Fibroblast of skin of back (primary cell): ENCODE measurements around the gene PRRC2B.

Experiments used
- DNase-seq: peaks from one replicate; pipeline ENCODE4 v3.0.0-alpha.2; 2013

The PRRC2B gene

DNA sequence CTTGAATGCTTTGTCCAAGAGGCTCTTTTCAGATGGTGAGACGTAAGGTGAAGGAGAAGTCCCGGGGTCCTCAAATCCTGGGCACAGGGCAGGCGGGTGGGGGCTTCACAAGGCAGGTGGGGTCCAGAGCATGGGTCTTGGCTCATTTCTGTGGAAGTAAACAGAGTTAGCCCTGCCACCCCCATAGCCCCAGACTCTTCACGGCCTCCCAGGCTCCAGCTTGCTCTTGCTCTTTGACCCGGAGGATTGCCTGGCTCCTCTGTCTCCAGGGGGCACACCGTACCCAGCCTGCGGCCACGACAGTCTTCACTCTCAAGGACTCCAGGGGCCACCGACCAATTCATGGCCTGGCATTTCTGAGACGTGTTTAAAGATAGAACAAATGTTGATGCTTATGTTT, 80.0 kb downstream of the PRRC2B start:
- DNase-seq: no peak

DNA sequence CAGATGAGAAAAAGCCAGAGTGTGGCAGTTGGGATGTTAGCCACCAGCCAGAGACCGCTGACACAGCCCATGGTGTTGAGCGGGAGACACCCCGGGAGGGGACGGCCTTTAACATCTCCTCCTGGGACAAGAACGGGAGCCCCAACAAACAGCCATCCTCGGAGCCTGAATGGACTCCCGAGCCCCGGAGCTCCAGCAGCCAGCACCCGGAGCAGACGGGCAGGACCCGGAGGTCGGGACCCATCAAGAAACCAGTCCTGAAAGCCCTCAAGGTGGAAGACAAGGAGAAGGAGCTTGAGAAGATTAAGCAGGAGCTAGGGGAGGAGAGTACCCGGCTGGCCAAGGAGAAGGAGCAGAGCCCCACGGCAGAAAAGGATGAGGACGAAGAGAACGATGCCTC, 80.8 kb downstream of the PRRC2B start:
- DNase-seq: no peak

DNA sequence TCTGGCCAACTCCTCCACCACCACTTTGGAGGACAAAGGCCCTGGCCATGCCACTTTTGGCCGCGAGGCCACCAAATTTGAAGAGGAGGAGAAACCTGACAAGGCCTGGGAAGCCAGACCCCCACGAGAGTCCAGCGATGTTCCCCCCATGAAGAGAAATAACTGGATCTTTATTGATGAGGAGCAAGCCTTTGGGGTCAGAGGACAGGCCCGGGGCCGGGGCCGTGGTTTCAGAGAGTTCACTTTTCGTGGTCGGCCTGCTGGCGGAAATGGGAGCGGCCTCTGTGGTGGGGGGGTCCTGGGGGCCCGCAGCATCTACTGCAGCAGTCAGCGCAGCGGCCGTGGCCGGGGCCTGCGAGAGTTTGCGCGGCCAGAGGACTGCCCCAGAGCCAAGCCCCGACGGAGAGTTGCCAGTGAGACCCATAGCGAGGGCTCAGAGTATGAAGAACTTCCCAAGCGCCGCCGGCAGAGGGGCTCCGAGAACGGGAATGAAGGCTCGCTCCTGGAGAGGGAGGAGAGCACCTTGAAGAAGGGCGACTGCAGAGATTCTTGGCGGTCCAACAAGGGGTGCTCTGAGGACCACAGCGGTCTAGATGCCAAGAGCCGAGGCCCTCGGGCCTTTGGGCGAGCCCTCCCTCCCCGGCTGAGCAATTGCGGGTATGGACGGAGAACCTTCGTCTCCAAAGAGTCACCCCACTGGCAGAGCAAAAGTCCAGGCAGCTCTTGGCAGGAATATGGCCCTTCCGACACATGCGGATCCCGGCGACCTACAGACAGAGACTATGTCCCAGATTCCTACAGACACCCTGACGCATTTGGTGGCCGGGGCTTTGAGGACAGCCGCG, 81.4 kb downstream of the PRRC2B start:
- no peak for DNase-seq

DNA sequence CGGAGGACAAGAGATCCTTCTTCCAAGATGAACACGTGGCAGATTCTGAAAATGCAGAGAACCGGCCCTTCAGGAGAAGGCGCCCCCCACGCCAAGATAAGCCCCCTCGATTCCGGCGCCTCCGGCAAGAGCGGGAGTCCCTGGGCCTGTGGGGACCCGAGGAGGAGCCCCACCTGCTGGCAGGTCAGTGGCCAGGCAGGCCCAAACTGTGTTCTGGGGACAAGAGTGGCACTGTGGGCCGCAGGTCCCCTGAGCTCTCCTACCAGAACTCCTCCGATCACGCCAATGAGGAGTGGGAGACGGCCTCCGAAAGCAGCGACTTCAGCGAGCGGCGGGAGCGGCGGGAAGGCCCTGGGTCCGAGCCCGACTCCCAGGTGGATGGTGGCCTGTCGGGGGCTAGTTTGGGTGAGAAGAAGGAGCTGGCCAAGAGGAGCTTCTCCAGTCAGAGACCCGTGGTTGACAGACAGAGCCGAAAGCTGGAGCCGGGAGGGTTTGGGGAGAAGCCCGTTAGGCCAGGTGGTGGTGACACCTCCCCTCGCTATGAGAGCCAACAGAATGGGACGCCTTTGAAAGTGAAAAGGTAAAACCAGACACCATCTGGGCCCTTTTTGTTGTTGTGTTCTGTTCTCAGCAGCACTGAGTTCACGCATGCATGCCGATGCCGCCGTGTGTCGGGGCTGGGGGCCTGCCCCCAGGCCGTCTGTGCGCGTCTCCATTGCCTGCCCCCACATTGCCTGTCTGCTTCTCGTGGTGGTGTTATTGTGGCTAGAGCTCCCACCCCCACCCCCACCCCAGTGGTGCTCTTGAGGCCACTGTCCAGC, 82.3 kb downstream of the PRRC2B start:
- no peak for DNase-seq

DNA sequence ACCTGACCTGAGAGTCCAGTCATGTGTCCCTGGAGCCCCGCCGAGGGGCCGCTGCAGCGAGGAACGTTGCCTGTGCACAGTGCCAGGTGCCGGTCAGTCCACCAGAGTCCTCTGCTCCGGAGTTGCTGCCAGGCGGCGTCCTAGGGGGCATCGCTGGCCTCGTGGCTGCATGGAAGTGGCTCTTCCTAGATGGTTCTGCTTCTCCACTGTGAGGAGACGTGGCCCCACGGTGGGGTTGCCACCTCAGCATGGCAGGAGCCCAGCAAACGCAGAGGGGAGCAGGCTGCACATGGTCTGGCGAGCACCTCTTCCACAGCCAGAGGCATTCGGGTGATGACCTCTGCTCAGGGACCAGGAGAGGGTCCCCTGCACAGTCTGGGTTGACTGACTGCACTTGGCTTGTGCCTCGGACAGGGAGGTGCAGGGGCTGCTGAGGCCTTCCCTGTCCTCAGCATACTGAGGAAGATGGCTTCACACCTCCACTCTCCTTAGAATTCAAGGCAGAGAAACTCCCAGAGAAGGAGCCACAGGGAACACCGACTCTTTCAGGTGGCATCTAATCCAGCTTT, 83.0 kb downstream of the PRRC2B start:
- DNase-seq: no peak

DNA sequence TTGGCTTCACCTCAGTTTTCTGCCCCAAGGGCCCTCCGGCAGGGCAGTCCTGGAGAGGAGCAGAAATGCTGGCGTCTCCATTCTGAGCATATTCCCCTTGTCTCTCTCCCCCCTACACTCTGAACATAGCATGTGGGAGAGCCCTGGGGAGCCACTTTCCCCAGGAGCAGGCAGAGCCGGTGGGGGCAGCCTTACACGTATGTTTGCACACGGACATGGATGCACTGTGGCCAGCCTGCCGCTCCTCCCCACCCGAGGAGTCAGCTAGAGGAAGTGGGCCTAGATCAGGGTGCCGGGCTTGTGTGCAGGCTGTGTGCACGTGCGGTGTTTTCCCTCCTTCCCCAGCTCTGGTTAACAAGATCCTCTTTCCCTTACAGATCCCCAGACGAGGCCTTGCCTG, 83.5 kb downstream of the PRRC2B start:
- DNase-seq: no peak

DNA sequence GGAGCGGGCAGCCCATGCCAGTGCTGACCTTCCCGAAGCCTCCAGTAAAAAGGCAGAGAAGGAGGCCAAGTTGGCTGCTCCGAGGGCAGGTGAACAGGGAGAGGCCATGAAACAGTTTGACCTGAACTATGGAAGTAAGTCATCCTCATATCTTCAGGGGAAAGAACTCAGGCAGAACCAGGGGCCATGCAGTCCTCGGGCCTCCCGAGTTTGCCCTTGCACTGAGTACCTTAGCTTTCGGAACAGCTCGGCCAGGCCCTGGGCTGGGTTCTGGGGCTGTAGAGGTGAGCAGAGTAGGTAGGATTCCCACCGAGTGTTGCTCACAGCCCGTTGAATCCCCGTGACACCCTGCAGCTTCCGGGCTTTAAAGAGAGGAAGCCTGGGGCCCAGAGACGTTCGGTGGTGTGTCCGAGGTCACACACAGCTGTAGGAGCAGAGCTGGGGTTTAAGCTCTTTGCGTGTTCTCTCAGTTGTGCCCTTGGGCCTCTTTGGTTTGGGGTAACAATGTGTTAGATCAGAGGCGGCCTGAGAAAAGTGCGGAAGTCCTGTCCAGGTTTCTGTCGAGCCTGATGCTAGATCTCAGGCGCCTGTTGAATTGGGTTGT, 84.0 kb downstream of the PRRC2B start:
- no peak for DNase-seq

DNA sequence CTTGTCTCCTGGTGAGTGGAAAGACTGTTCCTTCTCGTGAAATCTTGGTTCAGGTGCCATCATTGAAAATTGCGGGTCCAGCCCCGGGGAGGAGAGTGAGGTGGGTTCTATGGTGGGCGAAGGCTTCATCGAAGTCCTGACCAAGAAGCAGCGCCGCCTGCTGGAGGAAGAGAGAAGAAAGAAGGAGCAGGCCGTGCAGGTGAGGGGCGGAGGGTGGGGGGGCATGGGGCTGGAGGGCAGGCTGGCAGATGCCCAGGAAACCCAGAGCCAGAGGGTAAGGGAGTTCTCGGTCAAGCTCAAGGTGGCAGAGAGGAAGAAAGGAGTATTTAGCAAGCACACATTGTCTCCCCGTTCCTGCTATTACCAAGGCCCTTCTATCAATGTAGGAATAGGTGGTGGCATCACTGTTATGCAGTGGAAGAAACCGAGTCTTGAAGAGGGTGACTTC, 84.6 kb downstream of the PRRC2B start:
- peak; percentile 31 for DNase-seq

DNA sequence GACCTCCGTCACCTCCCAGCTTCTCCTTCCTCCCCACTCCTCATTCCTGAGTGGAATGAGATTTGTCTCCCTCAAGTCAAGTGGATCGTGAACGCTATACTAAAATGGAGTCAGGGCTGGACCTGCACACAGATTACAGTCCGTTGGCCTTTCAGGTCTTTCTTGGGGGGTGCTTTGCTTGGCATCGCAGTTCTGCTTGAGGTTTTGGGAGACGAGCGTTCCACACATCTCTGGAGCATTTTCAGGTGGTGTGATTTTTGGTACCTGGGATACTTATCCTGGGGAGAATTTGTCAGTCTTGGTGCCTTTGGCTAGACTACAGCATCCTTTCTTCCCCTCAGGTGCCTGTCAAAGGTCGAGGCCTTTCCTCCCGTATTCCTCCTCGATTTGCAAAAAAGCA, 85.0 kb downstream of the PRRC2B start:
- no peak for DNase-seq

DNA sequence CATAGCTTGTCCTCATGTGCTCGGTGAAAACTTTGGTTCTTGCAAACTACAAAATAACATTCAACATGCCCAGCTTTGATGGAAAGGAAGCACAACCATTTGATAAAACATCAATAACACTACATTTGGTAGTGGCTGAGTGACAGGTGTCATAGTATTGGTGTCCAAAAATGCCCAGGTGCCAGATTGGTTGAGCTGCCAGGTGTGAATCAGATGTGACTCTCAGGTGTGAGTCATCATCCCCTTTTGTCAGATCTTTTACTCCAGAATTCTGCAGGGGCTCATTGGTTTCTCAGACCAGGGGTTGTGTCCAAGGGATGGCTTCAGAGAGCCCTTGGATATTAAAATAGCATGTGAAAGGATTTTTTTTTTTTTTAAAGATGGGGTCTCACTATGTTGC, 86.4 kb downstream of the PRRC2B start:
- DNase-seq: no peak

DNA sequence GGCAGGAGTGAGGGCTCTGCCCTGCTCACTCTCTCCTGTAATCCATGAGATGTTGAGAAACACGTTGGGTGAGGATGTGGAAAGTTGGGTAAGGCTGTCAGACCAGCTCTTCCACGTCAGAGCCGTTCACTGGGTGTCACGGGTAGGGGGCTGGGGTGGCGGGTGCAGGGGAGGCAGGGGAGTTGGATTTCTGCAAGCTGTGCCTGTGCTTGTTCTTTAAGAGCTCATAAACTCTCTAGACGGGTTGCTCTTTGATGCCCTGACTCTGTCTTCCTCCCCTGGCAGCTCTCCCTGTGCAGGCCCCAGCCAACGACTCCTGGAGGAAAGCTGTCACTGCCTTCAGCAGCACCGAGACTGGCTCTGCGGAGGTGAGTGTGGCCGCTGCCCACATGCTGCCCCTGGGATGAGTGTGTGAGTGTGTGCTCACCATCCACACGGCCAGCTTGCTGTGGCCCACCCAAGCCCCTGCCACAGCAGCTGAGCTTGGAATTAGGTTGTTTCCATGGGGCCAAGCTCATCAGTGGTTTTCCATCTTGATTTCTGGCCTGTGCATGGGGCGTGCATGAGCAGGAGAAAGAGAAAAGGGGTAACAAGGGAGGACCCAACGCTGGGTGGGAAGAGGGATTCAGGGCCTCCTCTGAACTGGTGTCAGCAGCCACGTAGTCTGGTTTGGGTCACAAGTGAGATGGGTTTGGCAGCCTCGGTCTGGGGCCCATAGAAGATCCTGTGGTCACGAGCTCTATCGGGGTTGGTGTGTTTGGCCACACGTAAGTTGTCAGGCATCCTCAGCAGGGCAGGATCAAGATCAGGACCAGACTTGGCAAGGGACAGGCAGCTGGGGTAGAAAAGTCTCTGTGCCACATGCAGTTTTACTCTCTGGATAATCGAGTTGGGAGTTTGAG, 87.8 kb downstream of the PRRC2B start:
- DNase-seq: no peak

DNA sequence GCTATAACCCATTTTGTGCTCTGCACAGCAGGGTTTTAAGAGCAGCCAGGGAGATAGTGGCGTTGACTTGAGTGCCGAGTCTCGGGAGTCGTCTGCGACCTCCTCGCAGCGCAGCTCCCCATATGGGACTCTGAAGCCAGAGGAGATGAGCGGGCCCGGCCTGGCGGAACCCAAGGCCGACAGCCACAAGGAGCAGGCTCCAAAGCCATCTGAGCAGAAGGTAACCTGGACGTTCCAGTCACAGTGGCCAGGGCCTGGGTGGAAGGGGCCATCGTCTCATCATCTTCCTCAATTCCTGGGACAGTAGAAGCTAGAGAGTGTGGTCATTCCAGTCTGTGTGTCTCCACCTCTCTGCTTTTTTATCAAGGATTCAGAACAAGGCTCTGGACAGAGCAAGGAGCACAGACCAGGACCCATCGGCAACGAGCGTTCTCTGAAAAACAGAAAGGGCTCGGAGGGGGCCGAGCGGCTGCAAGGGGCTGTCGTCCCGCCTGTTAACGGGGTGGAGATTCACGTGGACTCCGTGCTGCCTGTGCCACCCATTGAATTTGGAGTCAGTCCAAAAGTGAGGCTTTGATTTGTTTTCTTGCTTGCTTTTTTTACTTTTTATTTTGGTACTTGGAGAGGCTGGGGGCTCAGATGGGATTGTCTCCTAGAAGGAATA, 88.6 kb downstream of the PRRC2B start:
- DNase-seq: no peak

DNA sequence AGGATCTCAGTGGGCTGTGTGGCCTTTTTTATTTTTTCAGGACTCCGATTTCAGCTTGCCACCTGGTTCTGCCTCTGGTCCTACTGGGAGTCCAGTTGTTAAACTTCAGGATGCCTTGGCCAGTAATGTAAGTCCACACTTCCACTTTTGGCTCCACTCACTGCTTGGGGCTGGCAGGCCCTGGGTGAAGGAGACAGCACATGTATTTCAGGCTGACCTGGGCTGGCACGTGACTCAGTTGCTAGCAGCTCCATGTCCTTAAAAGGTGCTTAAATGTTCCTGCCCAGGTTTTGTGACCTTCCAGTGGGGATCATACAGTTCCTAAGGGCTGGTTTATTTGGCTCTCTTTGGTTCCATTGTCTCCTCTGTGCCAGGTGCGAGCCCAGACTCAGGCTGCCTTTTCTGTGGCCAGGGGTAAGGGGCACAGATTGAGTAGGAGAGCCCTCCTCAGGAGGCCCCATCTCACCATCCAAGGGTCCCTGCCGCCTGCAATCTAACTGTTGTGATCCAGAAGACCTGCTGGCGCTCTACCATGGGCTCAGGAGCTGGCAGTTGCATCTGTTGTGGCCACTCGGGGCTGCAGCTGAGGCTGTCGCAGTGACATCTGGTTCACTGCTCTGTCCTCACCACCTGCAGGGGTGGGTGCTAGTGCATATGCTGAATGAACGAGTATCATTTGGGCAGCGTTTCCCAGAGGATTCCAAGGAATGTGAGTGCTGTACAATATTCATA, 89.6 kb downstream of the PRRC2B start:
- no peak for DNase-seq

DNA sequence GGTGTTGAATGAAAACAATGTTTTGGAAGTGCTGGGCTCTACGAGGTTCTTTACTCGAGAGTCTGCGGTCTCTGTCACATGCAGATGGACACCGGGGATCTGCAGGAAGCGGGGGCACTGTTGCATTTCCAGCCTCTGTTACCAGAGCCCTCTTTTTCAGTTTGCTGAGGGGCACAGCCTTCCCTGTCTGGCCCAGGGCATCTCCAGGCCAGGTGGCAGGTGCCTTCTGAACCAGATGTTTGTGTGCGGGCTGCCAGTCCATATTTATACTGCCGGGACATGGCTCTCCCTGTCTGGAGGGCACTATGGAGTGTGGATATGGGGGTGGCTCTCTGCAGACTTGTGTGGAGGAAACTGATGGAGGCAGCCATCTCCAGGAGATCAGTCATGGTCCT, 90.2 kb downstream of the PRRC2B start:
- no peak for DNase-seq

DNA sequence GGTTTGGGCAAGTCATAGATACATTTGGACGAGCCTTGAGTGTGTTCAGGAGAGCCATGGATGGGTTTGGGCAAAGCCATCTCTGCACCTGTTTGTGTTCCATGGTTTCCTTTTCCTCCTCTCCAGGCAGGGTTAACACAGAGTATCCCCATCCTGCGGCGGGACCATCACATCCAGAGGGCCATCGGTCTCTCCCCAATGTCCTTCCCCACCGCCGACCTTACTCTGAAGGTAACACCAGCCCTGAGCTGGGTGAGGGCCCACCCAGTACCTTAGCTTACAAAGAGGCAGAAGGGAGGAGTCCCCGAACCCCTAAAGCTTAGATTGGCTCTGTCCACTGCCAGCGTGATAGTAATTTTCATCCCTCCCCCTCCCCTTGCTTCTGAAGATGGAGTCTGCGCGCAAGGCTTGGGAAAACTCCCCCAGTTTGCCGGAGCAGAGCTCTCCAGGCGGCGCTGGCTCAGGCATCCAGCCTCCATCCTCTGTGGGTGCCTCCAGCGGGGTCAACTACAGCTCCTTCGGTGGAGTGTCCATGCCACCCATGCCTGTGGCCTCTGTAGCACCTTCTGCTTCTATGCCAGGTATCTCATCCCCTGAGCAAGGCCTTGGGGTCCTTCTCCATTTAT, 90.8 kb downstream of the PRRC2B start:
- DNase-seq: no peak

DNA sequence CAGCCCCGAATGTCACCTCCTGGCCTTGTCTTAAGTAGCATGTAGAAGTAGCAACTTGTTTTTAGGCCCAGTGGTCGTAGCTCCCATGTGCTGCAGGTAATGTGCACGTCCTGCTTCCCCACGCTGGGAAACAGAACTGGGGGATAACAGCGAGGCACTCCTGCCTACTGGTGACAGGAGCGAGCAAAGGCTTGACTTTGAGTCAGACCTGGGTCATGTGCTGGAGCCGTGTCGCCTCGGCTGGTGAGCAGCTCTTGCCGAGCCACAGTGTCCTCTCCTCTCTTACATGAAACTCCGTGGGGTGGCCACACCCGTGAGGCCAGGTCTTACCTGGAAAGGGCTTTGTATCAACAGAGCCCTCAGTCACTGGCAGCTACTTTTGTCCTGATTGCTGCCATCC, 91.3 kb downstream of the PRRC2B start:
- DNase-seq: no peak

DNA sequence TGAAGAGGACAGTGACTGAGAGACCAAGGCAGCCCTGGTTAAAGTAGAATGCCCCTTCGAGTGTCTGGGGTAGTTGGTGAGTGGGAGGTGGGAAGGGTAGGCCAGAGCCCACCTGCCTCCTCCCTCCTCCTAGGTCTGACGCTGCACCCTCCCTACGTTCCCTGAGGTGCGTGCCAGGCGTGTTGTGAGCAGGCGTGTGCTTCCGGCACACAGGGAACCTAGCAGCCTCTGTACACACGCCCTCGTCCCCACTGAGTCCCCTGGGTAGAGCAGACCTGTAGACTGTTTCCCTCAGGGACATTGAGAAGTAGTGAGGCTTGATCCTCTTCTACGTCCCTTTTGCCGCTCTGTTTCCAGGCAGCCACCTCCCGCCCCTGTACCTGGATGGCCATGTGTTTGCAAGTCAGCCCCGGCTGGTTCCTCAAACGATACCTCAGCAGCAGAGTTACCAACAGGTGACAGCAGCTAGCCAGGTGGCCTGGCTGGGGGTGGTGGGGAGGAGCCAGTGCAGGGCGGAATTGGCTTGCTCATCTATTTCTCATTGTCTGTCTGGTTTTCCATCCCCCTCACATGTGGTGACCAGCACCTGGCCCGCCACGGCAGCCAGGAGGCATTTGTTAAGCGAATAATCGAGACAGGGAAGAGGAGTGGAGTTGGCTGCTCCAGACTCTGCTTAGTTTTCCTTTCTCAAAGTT, 92.0 kb downstream of the PRRC2B start:
- DNase-seq: no peak

DNA sequence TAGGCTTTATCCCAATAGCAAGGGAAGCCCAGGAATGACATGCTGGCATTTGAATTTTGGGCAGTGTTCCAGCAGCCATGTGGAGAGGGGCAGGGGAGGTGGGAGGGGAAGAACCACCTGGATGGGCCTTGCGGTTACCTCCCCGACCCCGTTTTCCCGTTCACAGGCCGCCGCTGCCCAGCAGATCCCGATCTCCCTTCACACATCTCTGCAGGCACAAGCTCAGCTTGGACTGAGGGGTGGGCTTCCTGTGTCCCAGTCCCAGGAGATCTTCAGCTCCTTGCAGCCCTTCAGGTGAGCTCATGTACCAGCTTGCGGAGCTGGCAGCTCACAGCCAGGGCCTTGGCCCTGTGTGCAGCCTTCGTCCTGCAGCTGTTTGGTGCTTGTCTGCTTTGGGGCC, 93.1 kb downstream of the PRRC2B start:
- DNase-seq: no peak

DNA sequence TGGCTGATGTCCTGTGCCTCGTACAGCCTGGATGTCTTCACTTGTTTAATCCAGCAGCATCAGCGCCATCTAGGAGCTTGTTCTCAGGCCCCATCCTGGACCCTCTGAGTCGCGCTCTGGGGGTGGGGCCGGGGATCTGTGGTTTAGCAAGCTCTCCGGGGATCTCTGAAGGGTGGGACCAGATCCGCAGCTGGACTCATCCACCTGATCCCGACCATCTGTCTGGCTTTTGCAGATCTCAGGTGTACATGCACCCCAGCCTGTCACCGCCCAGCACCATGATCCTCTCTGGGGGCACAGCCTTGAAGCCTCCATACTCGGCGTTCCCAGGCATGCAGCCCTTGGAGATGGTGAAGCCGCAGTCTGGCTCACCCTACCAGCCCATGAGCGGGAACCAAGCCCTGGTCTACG, 93.7 kb downstream of the PRRC2B start:
- peak; percentile 18 for DNase-seq

DNA sequence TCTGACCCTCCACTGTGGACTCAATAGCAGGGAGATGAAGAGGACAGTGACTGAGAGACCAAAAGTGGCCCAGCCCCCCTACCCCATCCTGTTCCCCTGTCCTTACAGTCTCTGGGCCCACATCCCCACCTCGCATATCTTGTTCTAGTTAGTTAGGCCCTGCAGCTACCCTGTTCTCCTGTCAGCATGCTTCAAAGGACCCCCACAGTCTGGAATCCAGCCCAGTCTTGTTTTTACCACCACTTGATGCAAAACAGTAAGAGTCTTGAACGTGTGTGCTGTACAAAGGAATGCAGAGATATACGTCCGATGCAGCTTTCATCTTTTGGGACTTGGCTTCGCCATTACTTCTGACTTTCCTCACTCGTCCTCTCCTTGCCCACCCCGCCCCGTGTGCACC, 96.6 kb downstream of the PRRC2B start:
- no peak for DNase-seq
